Bronchial epithelial cell (primary cell): ENCODE data around the gene SH3BP4. TPM values are rescaled to one million over a fixed set of nuclear protein-coding genes. Genes with fewer than 3 reads are reported as not detected.

Experiments used
- DNase-seq: peaks from one replicate; pipeline ENCODE4 v3.0.0-alpha.2; 2010; ENCODE audit warnings: low read depth
- FAIRE-seq: peaks from 2 replicates; lab custom pipeline; 2011; peaks lifted over from hg19 to GRCh38; lab: Jason Lieb, UNC
- H3K27me3 ChIP-seq: 2 replicates; pipeline ENCODE4 v1.5.1; 2011; ENCODE audit warnings: low read length; ENCODE audit not compliant: control insufficient read depth, insufficient read depth
- H3K36me3 ChIP-seq: 2 replicates; pipeline ENCODE4 v1.5.1; 2011; ENCODE audit warnings: low read length; ENCODE audit not compliant: control insufficient read depth, insufficient read depth
- H3K4me3 ChIP-seq: 2 replicates; pipeline ENCODE4 v1.5.1; 2011; ENCODE audit warnings: mild to moderate bottlenecking, low read depth, low read length, control low read depth
- CTCF ChIP-seq: IDR thresholded peaks from 2 replicates; pipeline ENCODE4 v1.5.1; 2011; ENCODE audit warnings: mild to moderate bottlenecking, moderate library complexity, low read length, control low read depth, inconsistent platforms; ENCODE audit not compliant: insufficient read depth, severe bottlenecking
- total RNA-seq: library from RNA; depleted of rRNA; stranded (reverse); fragments of >200 nt; gene quantifications from 2 replicates; pipeline ENCODE4 v1.2.1, GENCODE V29; 2014

SH3BP4 gene
- total RNA-seq, 1 donor from 2014 or later, result 22.1 TPM

GRCh38 chr2:234992624-234993349, 41.0 kb downstream of the SH3BP4 start:
- FAIRE-seq (peak; percentile 13), DNase-seq (no peak)
- H3K36me3 ChIP-seq, result peaks cover 17% of the 10 kb centered on the region
- H3K4me3 ChIP-seq, result no peak overlapping the region
- TF ChIP-seq CTCF, result no peak
- H3K27me3 ChIP-seq, result no peaks in the 10 kb centered on the region

GRCh38 chr2:234993541-234993981, 41.7 kb downstream of the SH3BP4 start:
- Histone ChIP-seq H3K4me3 (no peak overlapping the region), H3K36me3 (peaks cover 17% of the 10 kb centered on the region)

GRCh38 chr2:234994438-234995321, 42.9 kb downstream of the SH3BP4 start:
- FAIRE-seq (no peak), DNase-seq (no peak)
- H3K36me3 ChIP-seq, result peaks cover 17% of the 10 kb centered on the region
- TF ChIP-seq CTCF, result no peak
- H3K4me3 ChIP-seq, result no peak overlapping the region
- no peaks in the 10 kb centered on the region for H3K27me3 ChIP-seq

More at GRCh38 chr2:234993541-234993981, 41.7 kb downstream of the SH3BP4 start:
- no peak for FAIRE-seq
- TF ChIP-seq CTCF, result no peak
- no peak for DNase-seq
- H3K27me3 ChIP-seq, result no peaks in the 10 kb centered on the region

GRCh38 chr2:234995332-234996068, 43.7 kb downstream of the SH3BP4 start:
- no peak for TF ChIP-seq CTCF
- Histone ChIP-seq H3K4me3 (no peak overlapping the region), H3K36me3 (peaks cover 19% of the 10 kb centered on the region), H3K27me3 (no peaks in the 10 kb centered on the region)
- peak; percentile 36 for FAIRE-seq
- DNase-seq, result no peak

- FAIRE-seq (no peak), DNase-seq (no peak)
- no peak overlapping the region for H3K4me3 ChIP-seq
- H3K27me3 ChIP-seq, result no peaks in the 10 kb centered on the region
- TF ChIP-seq CTCF, result no peak
- peaks cover 17% of the 10 kb centered on the region for H3K36me3 ChIP-seq
These were observed 44.5 kb downstream of the SH3BP4 start for GRCh38 chr2:234996069-234996940.
